Gastroesophageal sphincter (tissue), 3 donors: ENCODE measurements around the gene TRIM25.

Source experiments
- CTCF ChIP-seq, 4 experiments: fragments of 200-600 bp in 2 of 4; fragments of 450-650 bp in 2 of 4; sonication (generic) in 1 of 4; IDR thresholded peaks; one replicate each; pipeline ENCODE4 v1.5.1; 2017 to 2019; ENCODE audit warnings: antibody characterized with exemption in 4 of 4, mild to moderate bottlenecking in 2 of 4, moderate library complexity in 2 of 4
- POLR2A ChIP-seq, 2 donors: fragments of 450-650 bp; IDR thresholded peaks; one replicate each; pipeline ENCODE4 v1.6.1; 2017; ENCODE audit warnings: antibody characterized with exemption in 2 of 2, mild to moderate bottlenecking in 2 of 2, moderate library complexity in 1 of 2
- POLR2AphosphoS5 ChIP-seq: sonication (generic); formaldehyde crosslinking; IDR thresholded peaks from one replicate; pipeline ENCODE4 v1.6.1; 2017; ENCODE audit warnings: antibody characterized with exemption

- TF ChIP-seq POLR2A (IDR thresholded peaks at IDR 0.05) (no peak), CTCF (IDR thresholded peaks at IDR 0.05) (no peak), POLR2AphosphoS5 (no peak)
These were observed 29.2 kb downstream of the TRIM25 start for GRCh38 chr17:56884483-56885311.
